Osteoblast (primary cell): ENCODE results near the gene SLC7A5. TPM values are rescaled to one million over a fixed set of nuclear protein-coding genes. Genes with fewer than 3 reads are reported as not detected.

Source experiments
- DNase-seq: peaks from one replicate; pipeline ENCODE4 v3.0.0; 2011; ENCODE audit warnings: low spot score, mixed read lengths; ENCODE audit not compliant: insufficient read length; ENCODE audit errors: missing footprints
- H2AFZ ChIP-seq: 2 replicates; pipeline ENCODE4 v1.6.0; 2011; ENCODE audit warnings: mild to moderate bottlenecking, low read length
- H3K27ac ChIP-seq: 2 replicates; pipeline ENCODE4 v1.5.1; 2011; ENCODE audit warnings: mild to moderate bottlenecking, low read depth, low read length, moderate library complexity
- H3K27me3 ChIP-seq: 2 replicates; pipeline ENCODE4 v1.6.0; 2012; ENCODE audit warnings: mild to moderate bottlenecking, control low read depth, inconsistent platforms, low read length, moderate library complexity; ENCODE audit not compliant: insufficient read depth
- H3K36me3 ChIP-seq: 2 replicates; pipeline ENCODE4 v1.5.1; 2011; ENCODE audit warnings: mild to moderate bottlenecking, low read length, control low read depth, moderate library complexity; ENCODE audit not compliant: insufficient read depth
- H3K4me1 ChIP-seq: 2 replicates; pipeline ENCODE4 v1.5.1; 2011; ENCODE audit warnings: mild to moderate bottlenecking, low read length, control low read depth, moderate library complexity; ENCODE audit not compliant: insufficient read depth
- H3K4me2 ChIP-seq: 2 replicates; pipeline ENCODE4 v1.6.0; 2011; ENCODE audit warnings: mild to moderate bottlenecking, low read length; ENCODE audit not compliant: insufficient read depth
- H3K4me3 ChIP-seq: fragments of 200-600 bp; sonication (generic); 3 replicates; pipeline ENCODE4 v1.5.1; 2012; ENCODE audit warnings: mild to moderate bottlenecking, low read length, inconsistent platforms; ENCODE audit not compliant: insufficient read depth
- H3K79me2 ChIP-seq: 2 replicates; pipeline ENCODE4 v1.6.0; 2012; ENCODE audit warnings: mild to moderate bottlenecking, low read length, control low read depth, inconsistent platforms; ENCODE audit not compliant: insufficient read depth
- H3K9me3 ChIP-seq: 2 replicates; pipeline ENCODE4 v1.5.1; 2011; ENCODE audit warnings: low read depth, low read length, control low read depth
- H4K20me1 ChIP-seq: 2 replicates; pipeline ENCODE4 v1.6.0; 2012; ENCODE audit warnings: mild to moderate bottlenecking, low read length, control low read depth; ENCODE audit not compliant: insufficient read depth
- total RNA-seq: library from RNA; depleted of rRNA; stranded (reverse); fragments of >200 nt; gene quantifications from 2 replicates; pipeline ENCODE4 v1.2.3, GENCODE V29; 2012
- TF ChIP-seq, protein P1 (sequence below): IDR thresholded peaks from 2 replicates; pipeline ENCODE4 v1.5.1; 2011; ENCODE audit warnings: mild to moderate bottlenecking, low read depth, low read length, moderate library complexity; ENCODE audit errors: extremely low read depth

Gene SLC7A5
- total RNA-seq, 1 donor = 90.8 TPM

GRCh38 chr16:87832137-87832527 is 37.2 kb downstream of the SLC7A5 start:
- no peaks in the 10 kb centered on the region for H3K9me3 ChIP-seq
- H3K27ac ChIP-seq = no peak overlapping the region
- H4K20me1 ChIP-seq = peaks cover 27% of the 10 kb centered on the region
- no peaks in the 10 kb centered on the region for H3K79me2 ChIP-seq
- H3K36me3 ChIP-seq = peaks cover 69% of the 10 kb centered on the region
- no peak overlapping the region for H3K4me3 ChIP-seq
- no peak for DNase-seq
- H3K4me1 ChIP-seq = no peaks in the 10 kb centered on the region
- no peaks in the 10 kb centered on the region for H3K27me3 ChIP-seq
- TF ChIP-seq, protein P1, sequence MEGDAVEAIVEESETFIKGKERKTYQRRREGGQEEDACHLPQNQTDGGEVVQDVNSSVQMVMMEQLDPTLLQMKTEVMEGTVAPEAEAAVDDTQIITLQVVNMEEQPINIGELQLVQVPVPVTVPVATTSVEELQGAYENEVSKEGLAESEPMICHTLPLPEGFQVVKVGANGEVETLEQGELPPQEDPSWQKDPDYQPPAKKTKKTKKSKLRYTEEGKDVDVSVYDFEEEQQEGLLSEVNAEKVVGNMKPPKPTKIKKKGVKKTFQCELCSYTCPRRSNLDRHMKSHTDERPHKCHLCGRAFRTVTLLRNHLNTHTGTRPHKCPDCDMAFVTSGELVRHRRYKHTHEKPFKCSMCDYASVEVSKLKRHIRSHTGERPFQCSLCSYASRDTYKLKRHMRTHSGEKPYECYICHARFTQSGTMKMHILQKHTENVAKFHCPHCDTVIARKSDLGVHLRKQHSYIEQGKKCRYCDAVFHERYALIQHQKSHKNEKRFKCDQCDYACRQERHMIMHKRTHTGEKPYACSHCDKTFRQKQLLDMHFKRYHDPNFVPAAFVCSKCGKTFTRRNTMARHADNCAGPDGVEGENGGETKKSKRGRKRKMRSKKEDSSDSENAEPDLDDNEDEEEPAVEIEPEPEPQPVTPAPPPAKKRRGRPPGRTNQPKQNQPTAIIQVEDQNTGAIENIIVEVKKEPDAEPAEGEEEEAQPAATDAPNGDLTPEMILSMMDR = no peak
- H2AFZ ChIP-seq = no peak overlapping the region
- H3K4me2 ChIP-seq = no peak overlapping the region

DNA sequence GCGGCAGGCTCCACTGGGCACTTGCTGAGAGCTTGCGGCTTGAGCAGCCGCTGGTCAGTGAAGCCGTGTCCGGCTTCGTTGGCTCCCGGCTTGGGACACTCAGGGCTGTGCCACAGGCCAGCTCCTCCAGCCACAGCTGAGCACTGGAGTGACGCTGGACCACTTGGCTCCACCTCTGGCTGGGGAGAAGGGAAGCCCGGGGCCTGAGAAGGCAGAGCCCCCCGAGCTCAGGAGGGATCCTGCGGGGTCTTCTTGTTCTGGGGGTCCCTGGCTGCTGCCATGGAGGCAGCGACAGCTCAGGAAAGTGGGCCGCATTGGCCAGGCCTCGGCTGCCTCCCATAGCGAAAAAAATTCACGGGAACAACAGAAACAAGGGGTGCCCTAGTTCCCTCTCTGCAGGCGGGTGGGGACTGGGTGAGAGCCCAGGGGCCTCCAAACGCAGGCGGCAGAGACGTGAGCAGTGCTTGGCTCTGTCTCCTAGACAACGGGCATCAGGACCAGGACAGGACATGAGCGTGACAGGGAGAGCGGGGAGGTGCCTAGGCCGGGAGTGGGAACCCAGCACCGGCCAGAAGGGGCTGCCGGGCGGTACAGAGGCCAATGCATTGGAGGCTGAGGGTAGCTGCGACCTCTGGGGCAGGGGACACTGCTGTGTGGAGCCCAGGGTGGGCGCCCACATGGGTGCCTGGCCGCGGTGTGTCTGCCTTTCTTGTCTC is 37.7 kb downstream of the SLC7A5 start:
- H3K27ac ChIP-seq = no peak overlapping the region
- no peak for DNase-seq
- H2AFZ ChIP-seq = no peak overlapping the region
- TF ChIP-seq, protein P1 = no peak
- H3K27me3 ChIP-seq = no peaks in the 10 kb centered on the region
- H3K36me3 ChIP-seq = peaks cover 64% of the 10 kb centered on the region
- no peaks in the 10 kb centered on the region for H3K4me1 ChIP-seq
- no peak overlapping the region for H3K4me3 ChIP-seq
- H4K20me1 ChIP-seq = peaks cover 23% of the 10 kb centered on the region
- no peaks in the 10 kb centered on the region for H3K9me3 ChIP-seq
- no peak overlapping the region for H3K4me2 ChIP-seq
- H3K79me2 ChIP-seq = no peaks in the 10 kb centered on the region

- no peaks in the 10 kb centered on the region for H3K4me1 ChIP-seq
- no peaks in the 10 kb centered on the region for H3K79me2 ChIP-seq
- no peak overlapping the region for H3K4me2 ChIP-seq
- H2AFZ ChIP-seq = no peak overlapping the region
- H3K27ac ChIP-seq = no peak overlapping the region
- no peaks in the 10 kb centered on the region for H3K9me3 ChIP-seq
- peaks cover 57% of the 10 kb centered on the region for H3K36me3 ChIP-seq
- DNase-seq = no peak
- TF ChIP-seq, protein P1 = no peak
- peaks cover 23% of the 10 kb centered on the region for H4K20me1 ChIP-seq
- no peaks in the 10 kb centered on the region for H3K27me3 ChIP-seq
- H3K4me3 ChIP-seq = no peak overlapping the region
These were observed 38.5 kb downstream of the SLC7A5 start for GRCh38 chr16:87830673-87831420.

GRCh38 chr16:87829988-87830672 is 39.2 kb downstream of the SLC7A5 start:
- Histone ChIP-seq H3K27me3 (no peaks in the 10 kb centered on the region), H3K9me3 (no peaks in the 10 kb centered on the region), H3K27ac (no peak overlapping the region), H3K4me2 (no peak overlapping the region), H2AFZ (no peak overlapping the region), H4K20me1 (peaks cover 23% of the 10 kb centered on the region), H3K4me1 (no peaks in the 10 kb centered on the region), H3K79me2 (no peaks in the 10 kb centered on the region), H3K4me3 (no peak overlapping the region), H3K36me3 (peaks cover 53% of the 10 kb centered on the region)
- TF ChIP-seq, protein P1 = no peak
- no peak for DNase-seq
